ENCODE results near the gene PLEKHH1.

Gene PLEKHH1

DNA sequence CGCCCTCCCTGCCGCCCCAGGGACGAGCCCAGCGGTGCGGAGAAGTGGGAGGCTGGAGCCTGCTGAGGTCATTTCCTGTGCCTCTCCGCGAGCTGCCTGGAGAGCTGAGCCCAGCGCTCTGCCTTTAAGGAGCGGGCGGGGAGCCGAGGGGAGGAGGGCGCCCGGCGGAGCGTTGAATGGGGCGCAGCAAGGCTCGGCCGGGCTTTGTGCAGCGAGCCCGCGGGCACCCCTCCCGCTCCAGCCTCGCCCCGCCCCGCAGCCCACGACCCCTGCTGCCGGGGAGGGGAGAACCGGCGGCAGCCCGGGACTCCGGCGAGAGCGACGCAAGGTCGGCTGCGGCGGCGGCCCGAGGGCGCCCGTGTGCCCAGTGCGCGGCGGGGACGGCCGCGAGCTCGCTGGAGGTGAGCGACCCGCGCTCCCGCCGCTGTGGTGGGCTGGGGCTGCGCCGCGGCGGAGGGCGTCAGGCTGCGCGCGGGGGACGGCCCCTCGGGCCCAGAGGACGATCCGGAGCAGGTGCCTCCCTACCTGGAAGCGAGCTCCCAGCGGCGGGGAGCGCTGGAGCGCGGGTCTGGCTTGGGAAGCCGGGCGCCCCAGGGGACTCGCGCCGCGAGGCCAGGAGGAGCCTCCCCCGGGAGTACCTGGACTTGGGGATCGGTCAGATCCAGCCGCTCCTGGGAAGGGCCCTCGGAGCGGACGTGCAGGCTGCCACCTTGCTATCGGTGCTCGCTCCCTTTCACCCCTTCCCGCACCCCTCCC lies at the start of gene PLEKHH1:
TSS of gene PLEKHH1 (plus strand) at position 293 of the 756 bp plus-strand sequence. CDS start 8,578 bp downstream, outside the sequence.
- peak; percentile 75 for DNase-seq

GRCh38 chr14:67483579-67484285 lies 49.4 kb upstream of the PLEKHH1 start:
- DNase-seq, result no peak

DNA sequence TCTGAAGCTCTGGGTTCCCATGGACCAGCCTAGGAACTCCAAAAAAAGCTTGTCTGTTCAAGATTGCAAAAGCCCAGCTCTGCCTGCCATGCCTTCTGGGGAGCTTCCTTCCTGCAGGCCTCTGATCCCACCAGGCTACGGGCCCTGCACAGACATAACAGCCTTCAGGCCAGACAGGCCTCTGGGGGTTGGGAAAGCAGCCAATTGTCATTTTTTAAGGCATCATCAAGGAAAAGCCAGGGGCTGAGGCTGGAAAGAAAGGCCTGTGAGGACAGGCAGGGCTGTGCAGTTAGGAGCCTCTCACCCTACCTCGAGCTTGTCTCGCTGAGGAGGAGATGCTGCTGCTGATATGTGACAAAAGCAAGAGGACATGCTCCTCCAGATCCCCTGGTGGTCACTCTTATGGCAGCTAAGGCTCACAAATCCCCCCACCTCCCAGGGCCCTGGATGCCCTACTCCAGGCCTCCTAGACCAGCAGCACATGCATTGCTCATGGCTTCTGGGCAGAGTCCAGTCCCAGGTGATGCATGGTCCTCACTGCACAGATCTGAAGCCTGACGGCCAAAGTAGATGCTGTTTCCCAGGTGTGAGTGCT lies 47.5 kb upstream of the PLEKHH1 start:
- DNase-seq, result no peak

GRCh38 chr14:67486890-67487289 lies 46.2 kb upstream of the PLEKHH1 start:
- no peak for DNase-seq

- DNase-seq, result no peak
Measured at GRCh38 chr14:67487332-67487731, 45.8 kb upstream of the PLEKHH1 start.

DNA sequence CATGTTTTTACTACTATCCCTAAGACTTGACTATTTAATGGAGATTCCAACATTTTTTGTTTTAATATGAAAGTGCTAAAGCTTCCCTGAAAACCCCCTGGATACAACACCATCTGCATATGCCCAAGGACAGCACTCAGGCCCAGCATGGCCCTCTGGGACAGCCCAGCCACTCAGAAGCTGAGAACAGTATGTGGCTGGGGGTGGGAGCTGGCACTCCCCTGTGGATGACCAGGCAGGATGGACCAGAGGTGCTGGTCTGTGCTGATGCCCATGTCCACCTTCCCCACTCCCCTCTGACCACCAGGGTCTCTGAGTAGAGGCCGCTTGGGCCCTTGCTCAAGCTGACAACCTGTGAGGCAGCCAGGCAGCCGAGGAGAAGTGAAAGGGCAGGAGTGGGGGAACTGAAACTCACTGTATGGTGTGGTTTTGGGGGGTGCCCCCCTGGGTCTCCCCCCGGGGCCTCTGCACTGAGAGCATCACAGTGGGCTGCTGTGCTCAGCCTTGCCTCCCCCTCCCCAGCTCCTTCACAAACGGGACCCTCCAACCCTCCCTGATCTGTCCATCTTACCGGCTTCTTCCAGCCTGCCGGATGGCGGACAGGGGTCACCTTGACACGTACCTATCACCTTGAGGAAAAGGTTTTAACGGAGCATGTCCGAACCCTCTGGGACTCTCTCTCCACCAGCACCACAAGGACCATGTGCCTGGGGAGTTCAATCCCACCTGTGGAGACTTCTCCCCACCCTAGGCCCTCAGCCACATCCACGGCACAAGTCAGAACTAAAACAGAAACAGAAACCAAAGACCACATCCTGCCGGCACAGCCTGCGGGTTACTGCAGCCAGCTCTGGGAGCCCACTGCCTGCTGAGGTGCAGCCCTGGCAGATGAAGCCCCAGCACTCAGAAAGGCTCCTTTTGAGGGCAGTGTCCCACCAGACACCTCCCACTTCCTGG lies 44.9 kb upstream of the PLEKHH1 start, which contains the start of gene TMEM229B:
TSS of gene TMEM229B (minus strand) at position 785 of the 957 bp plus-strand sequence. CDS start 14,798 bp downstream, outside the sequence.
- peak; percentile 56 for DNase-seq

DNA sequence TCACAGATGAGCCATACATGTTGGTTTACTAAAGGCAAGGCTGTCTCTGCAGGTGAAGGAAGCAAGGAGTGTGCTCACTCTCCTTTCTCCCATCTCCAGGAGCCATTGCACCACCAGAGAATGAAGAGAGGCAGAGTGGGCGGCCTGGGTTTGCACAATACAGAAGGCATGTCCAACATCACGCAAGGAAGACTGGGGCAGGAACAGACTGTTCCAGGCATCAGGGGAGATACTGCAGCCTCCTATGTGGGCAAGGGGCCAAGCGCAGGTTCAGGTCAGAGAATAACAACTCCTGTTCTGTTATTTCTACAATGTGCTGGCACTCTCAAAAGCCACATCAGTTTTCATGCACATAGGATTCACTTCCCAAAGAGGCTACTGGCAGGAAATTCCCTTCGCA lies 42.9 kb upstream of the PLEKHH1 start:
- DNase-seq, result no peak

DNA sequence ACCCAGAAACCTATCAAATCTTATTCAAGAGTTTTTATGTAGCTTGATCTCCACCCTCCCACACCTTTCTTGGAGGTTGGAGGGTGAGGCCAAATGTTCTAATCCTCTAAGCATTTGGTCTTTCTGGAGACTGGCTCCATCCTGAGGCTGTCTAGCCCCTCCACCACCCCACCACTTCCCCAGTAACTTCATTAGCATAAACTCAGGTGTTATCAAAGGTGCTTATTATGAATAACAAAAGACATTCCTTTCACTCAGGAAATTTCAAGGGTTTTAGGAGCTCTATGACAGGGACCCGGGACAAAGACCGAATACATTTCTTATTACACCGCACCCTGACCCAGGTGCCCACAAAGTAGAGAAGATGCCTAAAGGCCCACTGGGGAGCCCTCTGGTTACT lies 41.8 kb upstream of the PLEKHH1 start:
- DNase-seq, result no peak

DNA sequence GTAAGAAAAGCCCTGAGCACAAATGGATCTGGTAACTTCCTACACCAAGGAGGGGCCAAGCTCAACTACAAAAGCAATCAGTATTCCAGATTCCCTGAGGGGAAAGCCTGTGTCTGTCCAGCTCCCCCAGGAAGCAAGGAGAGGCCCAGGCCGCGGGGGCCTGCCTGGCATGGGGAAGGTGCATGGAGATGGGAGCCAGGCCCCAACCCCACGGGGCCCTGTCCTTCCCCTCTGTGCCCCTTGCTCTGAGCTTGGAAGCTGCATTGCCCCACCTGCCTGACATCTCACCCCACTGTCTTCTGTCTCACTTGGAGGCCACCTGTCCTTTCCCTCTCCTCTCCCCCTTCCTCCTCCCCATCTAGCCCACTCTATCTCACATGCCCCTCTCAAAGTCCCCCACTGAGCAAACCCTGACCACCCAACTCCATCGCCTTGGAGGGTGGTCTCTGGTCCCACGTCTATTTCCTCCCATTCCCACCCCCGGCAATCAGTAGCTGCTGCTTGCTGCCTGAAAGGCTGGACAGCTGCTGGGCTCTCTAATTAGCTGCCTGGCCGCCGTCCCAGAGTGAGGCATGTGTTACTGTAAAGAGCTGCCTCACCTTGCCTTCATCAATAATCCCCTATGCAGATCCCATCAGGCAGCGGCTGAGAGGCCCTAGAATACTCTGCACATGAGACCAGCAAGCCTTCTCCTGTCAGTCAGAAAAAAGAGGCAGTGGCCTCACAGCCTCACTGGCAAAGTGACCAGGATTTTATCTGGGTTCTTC lies 41.2 kb upstream of the PLEKHH1 start:
- peak; percentile 51 for DNase-seq

DNA sequence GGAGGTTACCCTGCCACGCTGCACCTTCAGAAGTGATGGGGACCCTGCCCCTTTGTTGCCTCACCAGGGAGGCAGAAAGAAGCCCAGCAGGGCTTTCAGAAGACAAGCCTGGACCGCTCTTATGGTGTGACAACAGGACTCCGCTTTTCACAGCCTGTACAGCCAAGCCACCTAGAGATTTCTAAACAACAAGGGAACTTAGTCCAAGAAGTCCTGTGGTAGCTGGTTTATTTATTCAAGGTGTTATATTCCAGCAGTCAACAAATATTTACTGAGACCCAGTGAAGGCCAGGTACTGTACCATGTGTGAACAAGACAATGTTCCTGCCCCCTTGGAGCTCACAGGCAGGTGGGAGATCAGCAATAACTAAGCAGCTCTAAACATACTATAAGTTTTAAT lies 40.6 kb upstream of the PLEKHH1 start:
- no peak for DNase-seq

GRCh38 chr14:67493092-67493717 lies 39.9 kb upstream of the PLEKHH1 start:
- no peak for DNase-seq

DNA sequence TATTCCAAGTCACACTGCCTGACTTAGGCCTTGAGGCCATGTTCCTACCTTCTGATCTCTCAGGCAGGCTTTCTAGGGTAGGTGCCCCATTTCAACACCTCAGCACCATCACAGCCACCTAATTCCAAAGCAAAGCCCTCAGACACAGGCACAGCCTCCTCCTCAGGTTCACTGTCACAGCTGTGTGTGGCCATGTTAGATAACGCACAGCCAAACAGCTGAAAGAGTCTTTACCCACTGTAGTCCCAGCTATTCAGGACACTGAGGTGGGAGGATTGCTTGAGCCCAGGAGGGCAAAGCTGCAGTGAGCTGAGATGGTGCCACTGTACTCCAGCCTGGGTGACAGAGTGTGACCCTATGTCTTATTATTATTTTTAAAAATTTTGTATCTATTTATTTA lies 37.3 kb upstream of the PLEKHH1 start:
- DNase-seq, result no peak

- DNase-seq, result no peak
Measured at GRCh38 chr14:67497216-67497615, 35.9 kb upstream of the PLEKHH1 start.

DNA sequence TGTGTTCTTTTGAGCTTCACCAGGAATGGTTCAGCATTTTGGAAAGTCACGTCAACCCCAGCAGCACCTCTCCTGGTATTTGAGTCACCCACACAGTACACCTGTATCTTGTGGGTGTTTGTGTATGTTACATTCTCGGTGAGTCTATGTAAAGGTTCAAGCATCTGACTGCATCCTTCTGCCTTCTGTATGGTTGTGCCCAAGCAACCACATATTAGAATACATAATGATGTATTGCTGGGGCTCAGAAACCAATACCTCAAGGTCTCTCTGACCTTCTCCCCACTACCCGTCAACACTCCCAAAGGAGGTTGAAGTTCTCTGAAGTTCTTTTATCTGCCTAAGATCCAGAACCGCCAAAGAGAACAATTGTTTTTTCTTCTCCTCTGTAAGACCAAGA lies 35.4 kb upstream of the PLEKHH1 start:
- no peak for DNase-seq

DNA sequence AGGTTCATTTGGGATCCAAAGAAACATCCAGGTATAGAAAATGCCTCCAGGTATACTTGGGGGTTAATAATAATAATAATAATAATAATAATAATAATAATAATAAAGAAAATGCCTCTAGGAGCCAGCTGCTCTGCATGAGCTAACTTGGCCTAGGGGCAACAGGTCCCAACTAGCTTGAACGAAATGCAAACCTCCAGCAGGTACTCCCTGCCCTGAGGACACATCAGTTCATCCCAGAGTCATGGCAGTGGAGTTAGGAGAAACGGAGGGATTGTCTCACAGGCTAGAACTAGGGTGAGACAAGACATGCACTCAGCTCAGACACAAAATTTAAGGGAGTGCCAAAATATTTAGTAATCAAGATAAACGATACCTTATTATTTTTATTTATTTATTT lies 32.1 kb upstream of the PLEKHH1 start:
- DNase-seq, result no peak

DNA sequence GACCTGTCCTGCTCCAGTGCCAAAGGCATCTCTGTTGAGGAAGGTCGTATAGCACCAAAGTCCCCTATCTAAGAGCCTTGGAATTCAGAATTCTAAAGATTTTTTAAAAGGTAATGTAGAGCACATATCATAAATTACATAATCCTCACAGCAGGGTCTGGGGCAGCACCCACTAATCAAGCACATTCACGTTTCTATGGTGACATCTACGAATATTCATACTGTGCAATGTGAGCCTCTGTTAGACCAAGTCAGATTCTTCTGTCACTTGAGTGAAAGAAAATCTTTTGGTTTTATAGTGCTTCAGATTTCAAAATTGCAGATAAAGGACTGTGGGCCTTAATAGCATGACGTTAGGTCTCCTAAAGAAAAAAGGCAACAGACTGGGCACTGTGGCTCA lies 31.4 kb upstream of the PLEKHH1 start:
- no peak for DNase-seq

DNA sequence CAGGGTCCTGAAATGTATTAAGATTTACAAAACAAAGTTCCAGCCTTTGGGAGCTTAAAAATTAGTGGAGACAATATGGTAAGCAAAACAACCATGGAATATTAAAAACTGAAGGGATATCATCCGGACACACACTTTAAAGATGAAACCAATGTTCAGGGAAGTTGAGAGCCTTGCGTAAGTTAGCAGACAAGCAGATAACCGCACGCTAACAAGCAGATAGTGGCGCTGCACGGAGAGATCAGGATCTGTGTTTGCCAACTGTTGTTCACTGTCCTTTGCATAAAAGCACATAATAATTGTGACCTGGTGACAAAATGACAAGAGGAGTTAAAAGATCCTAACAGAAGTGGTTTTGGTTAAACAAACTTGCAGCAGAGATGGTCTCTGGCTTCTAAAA lies 30.2 kb upstream of the PLEKHH1 start:
- no peak for DNase-seq

- DNase-seq, result no peak
Measured at GRCh38 chr14:67503331-67503730, 29.8 kb upstream of the PLEKHH1 start.

DNA sequence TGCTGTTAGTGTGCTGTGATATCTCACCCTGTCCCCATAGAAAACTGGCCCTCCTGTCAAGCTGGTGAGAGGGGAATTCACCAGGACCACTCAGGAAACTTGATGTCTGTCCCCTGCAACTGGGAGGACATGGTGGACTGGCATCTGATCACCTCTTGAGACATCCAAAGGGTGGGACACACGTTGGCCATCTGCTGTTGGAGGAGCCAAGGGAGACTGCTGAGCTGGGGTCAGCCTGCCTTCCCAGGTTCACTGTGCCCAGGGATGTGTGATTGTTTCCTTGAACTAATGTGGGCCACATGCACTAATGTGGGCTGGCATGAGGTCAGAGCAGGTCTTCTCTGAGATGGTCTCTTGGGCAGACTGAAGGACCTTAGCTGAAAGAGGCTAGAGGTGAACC lies 27.8 kb upstream of the PLEKHH1 start:
- DNase-seq, result no peak

- DNase-seq, result no peak
Measured at GRCh38 chr14:67508956-67509355, 24.1 kb upstream of the PLEKHH1 start.

GRCh38 chr14:67510121-67510520 lies 23.0 kb upstream of the PLEKHH1 start:
- DNase-seq, result no peak
